ENCODE measurements around the gene SEMA5B.

Gene SEMA5B, protein sequence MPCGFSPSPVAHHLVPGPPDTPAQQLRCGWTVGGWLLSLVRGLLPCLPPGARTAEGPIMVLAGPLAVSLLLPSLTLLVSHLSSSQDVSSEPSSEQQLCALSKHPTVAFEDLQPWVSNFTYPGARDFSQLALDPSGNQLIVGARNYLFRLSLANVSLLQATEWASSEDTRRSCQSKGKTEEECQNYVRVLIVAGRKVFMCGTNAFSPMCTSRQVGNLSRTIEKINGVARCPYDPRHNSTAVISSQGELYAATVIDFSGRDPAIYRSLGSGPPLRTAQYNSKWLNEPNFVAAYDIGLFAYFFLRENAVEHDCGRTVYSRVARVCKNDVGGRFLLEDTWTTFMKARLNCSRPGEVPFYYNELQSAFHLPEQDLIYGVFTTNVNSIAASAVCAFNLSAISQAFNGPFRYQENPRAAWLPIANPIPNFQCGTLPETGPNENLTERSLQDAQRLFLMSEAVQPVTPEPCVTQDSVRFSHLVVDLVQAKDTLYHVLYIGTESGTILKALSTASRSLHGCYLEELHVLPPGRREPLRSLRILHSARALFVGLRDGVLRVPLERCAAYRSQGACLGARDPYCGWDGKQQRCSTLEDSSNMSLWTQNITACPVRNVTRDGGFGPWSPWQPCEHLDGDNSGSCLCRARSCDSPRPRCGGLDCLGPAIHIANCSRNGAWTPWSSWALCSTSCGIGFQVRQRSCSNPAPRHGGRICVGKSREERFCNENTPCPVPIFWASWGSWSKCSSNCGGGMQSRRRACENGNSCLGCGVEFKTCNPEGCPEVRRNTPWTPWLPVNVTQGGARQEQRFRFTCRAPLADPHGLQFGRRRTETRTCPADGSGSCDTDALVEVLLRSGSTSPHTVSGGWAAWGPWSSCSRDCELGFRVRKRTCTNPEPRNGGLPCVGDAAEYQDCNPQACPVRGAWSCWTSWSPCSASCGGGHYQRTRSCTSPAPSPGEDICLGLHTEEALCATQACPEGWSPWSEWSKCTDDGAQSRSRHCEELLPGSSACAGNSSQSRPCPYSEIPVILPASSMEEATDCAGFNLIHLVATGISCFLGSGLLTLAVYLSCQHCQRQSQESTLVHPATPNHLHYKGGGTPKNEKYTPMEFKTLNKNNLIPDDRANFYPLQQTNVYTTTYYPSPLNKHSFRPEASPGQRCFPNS

DNA sequence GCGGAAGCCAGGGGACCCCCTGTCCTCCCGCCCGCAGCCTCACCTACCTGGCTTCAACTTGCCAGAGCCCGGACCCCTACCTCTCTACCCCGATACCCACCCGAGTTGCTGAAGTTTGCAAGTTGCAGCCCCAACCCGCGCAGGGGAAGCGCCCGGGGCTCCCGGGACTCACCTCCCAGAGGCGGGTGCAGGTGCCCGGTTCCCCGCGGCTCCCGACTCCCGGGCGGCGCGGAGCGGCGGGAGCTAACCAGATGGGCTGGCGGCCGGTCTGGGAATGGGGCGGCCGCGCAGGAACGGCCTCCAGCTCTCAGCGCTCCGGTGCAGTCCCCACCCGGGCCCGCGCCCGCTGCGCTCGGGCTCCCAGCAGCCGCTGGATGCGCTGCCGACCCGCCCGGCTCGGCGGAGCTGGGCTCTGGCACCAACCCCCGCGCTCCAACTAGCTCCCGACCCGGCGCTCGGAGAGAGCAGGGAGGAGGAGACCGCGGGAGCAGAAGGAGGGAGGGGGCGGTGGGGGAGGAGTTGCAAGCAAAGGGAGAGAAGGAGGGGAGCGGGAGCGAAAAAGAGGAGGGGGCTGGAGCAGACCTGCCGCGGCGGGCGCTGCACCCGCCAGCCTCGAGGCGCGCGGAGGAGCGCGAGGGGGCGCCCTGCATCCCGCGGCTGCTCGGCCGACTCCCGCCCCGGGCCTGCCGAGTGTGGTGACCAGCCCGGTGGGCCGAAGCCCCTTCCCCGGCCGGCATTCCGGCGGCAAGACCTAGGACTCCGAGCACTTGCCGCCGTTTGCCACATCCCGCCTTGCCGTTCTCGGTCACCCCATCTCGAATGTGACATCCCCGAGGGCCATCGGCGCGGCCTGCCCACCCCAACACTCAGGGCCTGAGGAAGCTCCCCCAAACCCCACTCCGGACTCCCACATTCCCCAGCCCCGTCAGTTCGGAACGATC lies at the start of gene SEMA5B:
Gene SEMA5B (minus strand): TSS at position 472 of the 941 bp plus-strand sequence. CDS start 66,500 bp downstream, outside the sequence.
- no peak for DNase-seq (ENCODE audit: low read depth)

DNA sequence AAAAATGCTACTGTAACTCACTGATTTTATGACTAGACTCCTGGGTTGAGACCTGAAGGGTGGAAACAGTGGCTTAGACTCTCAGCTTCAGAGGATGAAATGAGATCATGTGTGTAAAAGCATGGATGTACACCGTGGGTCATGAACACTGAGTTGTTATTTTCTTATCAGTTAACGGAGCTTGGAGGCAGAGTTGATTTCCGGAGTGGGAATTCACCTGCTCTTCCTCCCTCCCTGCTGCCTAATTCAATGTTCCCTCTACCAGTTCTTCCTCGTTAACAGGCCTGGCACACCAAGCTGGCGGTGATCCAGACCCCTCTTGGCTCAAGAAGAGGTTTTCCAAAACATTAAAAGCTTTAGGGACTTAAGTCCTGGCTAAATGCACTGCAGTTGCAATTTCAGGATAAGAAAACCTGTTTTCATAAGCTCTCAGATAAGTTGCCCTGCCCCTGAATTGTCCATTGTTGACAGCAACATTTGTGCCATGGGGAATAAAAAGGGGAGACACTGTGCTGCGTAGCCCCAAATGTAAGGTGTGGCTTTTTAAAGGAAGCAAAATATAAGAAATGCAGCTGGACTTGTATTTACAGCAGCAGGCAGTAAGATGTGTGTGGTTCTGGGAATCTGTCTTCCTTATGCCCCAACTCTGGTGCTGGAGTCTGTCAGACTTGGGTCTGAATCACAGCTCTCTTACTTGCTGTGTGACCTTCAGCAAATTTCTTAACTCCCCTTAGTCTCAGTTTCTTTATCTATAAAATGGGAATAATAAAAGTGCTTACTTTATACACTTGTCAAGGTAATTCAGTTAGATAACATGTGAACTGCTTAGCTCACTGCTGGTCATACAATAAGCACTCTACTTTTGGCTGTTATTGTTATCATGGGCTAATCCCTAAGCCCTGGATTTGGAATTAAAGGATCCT lies 49.2 kb upstream of the SEMA5B start:
- no peak for DNase-seq (ENCODE audit: low read depth)

DNA sequence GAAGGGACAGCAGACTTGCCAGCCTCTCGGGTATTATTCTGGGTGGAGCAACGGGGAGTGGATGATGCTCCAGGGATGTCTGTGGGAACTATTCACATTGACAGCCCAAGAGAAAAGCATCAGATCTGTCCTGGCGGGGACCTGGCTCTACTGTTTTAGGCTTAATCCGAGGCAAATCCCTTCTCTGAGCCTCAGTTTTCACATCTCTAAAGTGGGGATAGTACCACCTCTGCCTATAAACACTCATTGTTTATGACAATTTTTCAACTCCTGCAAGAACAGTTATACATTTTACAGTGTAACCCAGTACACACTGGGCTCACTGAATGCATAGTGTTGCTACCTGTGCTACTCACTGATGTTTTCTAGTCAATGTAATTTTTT lies 48.5 kb upstream of the SEMA5B start:
- no peak for DNase-seq (ENCODE audit: low read depth)

DNA sequence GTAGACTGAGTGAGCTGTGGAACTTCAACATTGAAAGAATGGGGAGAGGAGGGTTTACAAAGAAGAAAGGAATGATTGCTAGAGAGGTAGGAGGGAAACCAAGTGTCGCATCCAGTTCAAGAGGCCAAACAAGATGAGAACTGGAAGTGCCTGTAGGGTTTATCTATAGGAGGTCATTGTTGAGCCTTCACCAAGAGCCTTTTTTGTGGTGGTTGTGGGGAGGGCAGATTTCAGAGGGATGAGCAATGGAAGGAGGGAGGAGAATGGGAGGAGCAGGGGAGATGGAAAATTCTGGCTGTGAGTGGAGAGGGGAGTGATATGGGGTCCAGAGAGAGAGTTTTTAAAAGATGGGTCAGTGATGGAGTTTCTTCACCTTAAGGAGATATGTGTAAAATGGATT lies 47.8 kb upstream of the SEMA5B start:
- no peak for DNase-seq (ENCODE audit: low read depth)

DNA sequence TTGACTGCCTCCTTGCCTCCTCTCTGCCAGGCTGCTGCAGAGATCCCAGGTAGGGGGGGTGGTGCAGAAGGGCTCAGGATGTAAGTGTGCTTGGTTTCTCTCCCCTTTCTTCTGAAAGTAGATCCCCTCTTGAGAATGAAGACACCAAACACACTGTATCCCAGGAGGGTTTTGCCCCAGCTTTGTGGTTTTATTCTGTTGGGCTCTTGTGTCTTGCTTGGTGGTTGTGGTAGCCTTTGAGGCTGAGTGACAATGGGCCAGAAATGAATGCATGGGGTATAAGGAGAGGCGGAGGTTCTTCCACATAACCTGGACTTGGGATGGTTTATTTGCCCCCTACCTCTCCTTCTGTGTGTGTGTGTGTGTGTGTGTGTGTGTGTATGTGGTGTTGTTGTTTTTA lies 45.0 kb upstream of the SEMA5B start:
- no peak for DNase-seq (ENCODE audit: low read depth)

DNA sequence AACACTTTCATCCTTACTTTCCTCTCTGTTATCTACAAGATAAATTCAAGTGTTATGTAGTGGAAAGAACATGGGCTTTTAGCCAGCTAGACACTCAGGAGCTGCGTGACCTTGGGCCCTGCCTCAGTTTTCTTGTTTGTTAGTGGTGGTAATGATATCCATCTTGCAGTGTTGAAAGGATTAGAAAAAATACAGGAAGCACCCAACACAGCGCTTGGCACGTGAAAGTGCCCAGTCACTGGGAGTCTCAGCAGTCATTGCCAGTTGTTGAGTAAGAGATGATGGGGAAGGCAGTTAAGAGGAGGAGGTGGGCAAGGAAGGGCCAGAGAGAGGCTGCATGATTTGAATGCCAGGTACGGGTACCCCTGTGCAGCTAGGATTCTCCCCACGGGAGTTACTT lies 44.6 kb upstream of the SEMA5B start:
- no peak for DNase-seq (ENCODE audit: low read depth)

DNA sequence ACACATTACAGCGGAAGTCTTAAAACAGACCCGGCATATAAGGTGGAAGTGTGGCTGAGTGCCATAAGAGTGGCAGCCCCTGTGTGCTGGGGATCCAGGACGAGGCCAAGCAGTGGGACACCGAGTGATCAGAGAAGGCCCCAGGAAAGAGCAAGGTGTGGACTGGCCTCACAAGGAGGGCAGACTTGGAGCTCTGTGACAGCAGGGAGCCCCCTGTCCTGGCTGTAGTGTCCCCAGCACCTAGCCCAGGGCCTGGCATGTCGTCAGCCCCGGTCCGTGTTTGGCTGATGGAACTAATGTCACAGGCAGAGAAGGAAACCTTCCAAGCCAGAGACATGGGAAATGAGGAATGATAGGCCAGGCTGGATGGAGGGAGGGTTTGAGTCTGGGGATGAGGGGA lies 44.0 kb upstream of the SEMA5B start:
- DNase-seq (ENCODE audit: low read depth), result no peak

DNA sequence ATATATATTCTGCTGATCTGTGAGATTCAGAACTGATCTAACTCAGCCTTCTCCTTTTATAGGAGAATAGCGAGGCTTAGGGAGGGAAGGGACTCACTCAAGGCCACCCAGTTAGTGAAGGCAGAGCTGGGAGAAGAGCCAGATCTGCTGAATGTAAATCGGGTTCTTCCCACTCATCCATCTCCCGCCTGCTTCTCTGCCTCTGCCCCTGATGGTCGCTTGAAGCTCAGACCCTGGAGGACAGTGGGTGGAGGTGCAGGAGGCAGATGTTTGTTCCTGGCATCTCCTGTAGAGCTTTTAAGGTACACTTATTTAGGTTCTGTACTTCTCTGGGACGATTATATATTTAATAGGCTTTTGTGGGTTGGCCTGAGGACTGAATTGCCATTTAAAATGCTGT lies 43.6 kb upstream of the SEMA5B start:
- no peak for DNase-seq (ENCODE audit: low read depth)

DNA sequence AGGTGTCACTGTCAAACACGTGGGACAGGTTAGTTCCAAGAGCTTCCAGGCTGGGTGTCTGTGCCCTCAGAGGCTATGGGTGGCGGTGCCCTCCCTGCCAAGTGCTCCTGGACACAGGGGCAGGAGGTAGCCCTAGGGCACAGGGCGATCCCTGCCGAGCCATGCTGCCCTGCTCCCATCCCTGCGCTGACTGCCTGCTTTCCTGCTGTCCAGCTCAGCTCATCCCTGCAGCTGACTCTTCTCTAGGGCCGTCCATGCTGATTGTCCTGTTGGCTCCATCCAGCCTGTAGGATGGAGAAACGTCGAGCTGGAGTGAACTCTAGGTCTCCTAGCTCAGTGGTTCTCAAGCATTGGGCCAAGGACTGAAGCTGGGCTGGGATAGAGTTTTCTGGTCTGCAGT lies 42.9 kb upstream of the SEMA5B start:
- no peak for DNase-seq (ENCODE audit: low read depth)

DNA sequence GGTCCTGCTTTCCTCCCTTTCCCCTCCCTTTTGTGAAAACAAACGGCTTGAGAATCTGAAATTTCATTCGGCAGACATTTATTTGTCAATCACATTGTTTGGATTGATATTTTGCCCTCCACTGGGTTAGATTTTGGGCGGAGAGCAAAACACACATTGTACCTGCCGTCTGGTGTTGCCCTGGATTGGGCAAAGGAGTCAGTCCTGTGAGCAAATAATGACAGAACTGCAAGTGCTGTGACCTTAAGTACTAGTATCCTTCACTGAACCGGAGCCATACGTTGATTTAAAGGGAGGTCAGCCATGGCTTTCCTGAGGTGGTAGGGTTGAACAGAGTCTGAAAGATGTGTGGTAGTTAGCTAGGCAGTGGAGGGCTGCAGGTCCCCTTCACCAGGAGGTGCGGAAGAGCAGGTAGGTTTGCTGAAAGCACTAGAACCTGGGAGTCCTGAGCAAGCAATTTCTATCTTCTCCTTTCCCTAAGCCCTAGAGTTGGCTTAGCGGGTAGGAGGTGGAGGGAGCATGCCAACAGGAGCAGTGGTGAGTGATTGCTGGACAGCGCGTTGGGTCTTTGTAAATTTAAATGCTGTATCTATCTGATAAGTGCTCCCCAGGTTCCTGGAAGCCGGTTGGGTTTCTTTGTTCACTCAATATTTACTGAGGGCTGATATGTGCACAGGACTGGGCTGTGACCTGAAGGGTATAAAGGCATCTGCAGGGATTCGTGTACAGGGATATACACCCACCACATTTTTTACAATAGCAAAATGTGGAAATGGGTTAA lies 41.2 kb upstream of the SEMA5B start:
- no peak for DNase-seq (ENCODE audit: low read depth)

DNA sequence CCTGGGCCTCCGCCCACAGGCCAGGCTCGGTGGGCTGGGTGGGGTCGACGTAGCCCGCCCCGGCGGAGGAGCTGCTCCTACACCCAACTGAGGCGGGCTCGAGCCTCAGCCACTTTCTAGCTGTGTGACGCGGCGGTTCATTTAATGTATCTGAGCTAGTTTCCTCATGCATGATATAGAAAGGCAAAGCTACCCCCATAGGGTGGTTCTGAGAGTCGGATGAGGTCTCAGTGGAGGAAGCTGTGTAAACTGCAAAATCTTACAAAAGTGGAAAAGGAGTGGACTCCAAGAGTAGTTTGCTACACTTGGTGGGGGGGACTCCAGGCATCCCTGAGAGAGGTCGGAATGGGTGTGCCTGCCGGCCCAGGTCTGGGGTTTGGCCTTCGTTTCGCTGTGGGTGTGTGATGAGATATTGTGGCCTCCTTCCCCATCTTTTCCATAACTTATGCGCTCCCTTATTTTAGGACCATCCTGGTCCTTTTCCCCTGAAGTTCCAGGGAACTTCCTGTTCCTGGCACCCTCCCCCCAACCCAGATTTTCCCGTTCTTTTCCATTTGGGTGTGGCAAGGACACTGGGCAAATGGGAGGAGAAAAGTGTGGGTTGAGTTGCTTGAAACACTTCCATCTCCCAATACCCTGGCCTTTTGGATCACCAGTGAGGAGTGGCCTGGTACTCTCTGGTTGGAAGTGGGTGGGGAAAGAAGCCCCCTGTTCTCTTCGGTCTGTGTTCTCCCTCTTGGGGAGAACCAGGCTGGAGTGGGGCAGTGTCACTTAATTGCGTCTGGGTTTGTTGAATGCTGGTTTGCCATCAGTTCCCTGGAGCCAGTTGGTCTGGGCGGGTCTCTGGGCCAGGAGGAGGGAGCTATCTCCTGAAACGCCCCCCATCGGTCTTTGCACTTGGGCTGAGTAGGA lies 40.4 kb upstream of the SEMA5B start:
- no peak for DNase-seq (ENCODE audit: low read depth)

DNA sequence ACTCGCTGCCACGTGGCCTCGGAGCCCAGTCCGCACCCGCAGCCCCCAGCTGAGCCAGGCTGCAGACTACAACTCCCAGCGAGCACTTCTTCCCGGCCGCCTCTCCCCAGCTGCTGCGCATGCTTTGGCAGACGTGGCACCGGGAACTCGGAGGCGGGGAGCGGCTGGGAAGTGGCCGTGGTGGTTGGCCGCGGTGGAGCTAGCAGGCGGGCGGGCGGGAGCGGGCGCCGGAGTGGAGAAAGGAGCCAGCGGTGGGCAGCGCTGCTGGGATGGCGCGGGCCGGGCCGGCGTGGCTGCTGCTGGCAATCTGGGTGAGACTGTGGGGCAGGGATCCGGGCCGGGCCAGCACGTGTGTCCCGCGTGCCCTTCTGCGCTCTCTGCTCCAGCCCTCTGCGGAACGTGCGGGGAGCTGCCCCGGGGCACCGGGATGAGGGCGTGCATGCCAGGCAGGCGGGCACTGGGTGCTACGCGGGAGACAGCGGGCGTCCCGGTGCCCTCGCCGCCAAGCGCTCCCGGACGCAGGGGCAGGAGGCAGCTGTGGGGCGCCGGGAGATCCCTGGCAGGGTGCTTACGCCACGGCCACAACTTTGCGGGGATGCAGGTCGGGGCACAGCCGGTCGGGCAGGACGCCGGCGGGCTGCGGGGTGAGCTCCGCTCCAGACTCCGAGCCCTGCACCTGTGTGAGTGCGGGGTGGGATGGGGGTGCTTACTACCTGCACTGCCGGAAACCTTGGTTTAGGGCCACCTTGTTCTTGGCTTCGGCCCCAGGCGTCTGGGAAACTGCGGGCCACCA lies 39.5 kb upstream of the SEMA5B start, which contains the start of gene PDIA5:
Gene PDIA5 (plus strand): TSS at position 130 of the 793 bp plus-strand sequence. CDS start 140 bp downstream, at position 270.
- peak; percentile 54 for DNase-seq (ENCODE audit: low read depth)

DNA sequence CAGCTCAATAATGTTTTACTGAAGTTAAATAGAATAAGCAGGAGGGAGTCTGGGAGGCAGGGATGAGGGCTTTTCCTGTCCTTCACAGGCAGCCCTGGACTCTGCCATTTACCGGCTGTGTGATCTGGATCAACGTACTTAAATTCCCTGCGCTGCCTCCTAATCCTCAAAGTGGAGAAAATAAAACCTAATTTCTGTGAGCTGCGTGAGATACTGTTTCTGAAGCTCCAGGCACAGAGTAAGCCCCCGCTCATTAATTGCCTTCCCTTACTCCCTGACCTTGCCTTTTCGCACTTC lies 39.0 kb upstream of the SEMA5B start:
- DNase-seq (ENCODE audit: low read depth), result no peak

DNA sequence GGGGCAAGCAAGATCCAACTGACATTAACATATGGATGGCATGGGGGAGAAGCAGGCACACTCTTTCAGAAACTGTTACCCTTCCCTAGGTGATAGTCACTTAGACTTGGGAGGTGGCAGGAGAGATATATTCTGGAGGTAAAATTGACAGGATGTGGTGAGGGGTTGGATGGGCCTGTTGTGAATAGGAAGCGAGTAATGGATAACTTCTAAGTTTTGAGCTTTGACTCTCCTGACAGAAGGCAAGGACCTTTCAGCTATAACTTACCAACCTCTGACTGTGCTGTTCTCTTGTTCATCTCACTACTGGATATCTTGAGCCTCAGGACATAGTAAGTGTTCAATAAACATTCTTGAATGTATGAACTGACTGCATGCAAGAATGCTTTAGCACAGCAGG lies 37.4 kb upstream of the SEMA5B start:
- no peak for DNase-seq (ENCODE audit: low read depth)

DNA sequence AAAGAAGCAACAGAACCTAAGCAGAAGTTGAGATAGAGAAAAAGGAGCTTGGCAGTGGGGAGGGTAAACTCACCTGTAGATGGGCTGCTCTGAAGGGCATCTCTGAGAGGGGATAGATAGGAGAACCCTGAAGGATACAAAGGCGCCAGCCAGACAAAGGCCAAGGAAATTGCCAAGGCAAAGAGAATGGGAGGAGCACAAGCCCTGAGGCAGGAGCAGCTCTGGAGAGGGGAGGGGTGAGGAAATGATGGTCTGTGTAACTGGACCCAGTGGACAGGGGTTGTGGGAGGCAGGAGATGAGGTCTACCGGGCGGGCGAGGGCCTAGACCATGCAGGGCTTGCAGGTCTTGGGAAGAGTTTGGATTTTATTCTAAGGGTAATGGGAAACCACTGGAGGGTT lies 36.9 kb upstream of the SEMA5B start:
- no peak for DNase-seq (ENCODE audit: low read depth)

DNA sequence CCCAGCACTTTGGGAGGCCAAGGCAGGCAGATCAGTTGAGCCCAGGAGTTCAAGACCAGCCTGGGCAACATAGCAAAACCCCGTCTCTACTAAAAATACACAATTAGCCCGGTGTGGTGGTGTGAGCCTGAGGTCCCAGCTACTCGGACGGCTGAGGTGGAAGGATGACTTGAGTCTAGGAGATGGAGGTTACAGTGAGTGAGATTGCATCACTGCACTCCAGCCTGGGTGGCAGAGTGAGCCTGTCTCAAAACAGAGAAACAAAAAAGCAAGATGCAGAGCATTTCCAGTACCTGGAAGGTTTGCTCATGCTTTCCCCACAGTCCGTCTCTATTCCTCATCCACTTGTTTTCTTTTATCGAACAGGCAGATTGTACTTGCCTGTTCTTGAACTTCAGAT lies 35.5 kb upstream of the SEMA5B start:
- DNase-seq (ENCODE audit: low read depth), result no peak

DNA sequence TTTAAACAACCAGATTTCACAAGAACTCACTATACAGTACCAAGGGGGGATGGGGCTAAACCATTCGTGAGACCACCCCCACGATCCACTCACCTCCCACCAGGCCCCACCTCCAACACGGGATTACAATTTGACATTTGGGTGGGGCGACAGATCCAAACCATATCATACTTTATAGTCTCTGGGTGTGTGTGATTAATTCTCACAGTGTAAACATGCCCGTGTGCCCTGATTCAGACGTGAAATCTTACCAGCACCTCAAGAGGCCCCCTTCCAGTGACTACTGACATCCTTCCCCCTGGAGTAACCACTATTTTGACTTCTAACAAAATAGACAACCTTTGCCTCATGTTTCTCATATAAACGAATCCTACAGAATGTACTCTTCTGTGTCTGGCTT lies 34.3 kb upstream of the SEMA5B start:
- no peak for DNase-seq (ENCODE audit: low read depth)

DNA sequence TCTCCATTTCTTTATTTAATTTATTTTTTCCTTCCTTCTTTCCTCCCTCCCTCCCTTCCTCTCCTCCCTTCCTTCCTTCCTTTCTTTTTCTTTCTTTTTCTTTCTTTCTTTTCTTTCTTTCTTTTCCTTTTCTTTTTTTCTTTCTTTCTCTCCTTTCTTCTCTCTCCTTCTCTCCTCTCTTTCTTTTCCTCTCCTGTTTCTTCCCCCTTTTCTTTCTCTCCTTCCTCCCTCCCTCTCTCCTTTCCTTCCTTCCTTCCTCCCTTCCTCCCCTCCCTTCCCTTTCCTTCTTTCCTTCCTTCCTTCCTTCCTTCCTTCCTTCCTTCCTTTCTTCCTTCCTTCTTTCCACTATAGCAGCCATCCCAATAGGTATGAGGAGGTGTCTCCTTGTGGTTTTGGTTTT lies 32.5 kb upstream of the SEMA5B start:
- no peak for DNase-seq (ENCODE audit: low read depth)
